Measurements from ENCODE around the gene IGF2R.

The IGF2R gene

GRCh38 chr6:159935633-159936032 is 33.2 kb upstream of the IGF2R start:
- H3K9ac ChIP-seq (ENCODE audit: low read depth in 1 of 2, low read length in 2 of 2): no peak overlapping the region
- no peak overlapping the region for H3K4me3 ChIP-seq (ENCODE audit: low read depth in 1 of 2, low read length in 2 of 2)
- H3K4me1 ChIP-seq (ENCODE audit: control insufficient read depth in 1 of 2, insufficient read depth in 2 of 2, low read length in 2 of 2): no peaks in the 10 kb centered on the region
- no peaks in the 10 kb centered on the region for H3K9me3 ChIP-seq (ENCODE audit: control insufficient read depth in 1 of 2, low read length in 2 of 2)
- H3K27me3 ChIP-seq (ENCODE audit: control insufficient read depth in 1 of 2, insufficient read depth in 2 of 2, low read length in 2 of 2): no peaks in the 10 kb centered on the region
- H3K36me3 ChIP-seq (ENCODE audit: control insufficient read depth in 1 of 2, insufficient read depth in 2 of 2, low read length in 2 of 2): no peaks in the 10 kb centered on the region
- no peak overlapping the region for H3K27ac ChIP-seq (ENCODE audit: low read depth, low read length)

DNA sequence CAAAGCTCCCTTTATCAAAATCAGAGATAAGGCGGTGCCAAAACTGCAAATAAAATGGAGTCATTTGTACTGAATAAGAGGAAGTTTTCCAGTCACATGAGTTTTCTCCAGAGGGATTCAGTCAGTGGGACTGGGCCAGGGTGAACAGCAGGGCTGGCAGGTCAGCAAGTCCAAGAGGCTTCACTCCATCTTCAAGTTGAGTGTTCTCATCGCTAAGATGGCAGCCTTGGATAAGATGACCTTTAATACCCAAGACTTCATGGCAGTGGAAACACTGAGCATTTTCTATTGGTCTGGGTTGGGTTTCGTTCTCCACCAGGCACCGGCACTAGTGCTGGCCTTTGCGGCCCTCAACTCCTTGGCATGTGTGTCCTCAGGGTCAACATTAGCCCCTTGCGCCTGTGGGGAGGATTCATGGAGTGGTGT is 29.3 kb upstream of the IGF2R start:
- Histone ChIP-seq H3K36me3 (ENCODE audit: control insufficient read depth in 1 of 2, insufficient read depth in 2 of 2, low read length in 2 of 2) (no peaks in the 10 kb centered on the region), H3K27me3 (ENCODE audit: control insufficient read depth in 1 of 2, insufficient read depth in 2 of 2, low read length in 2 of 2) (peaks cover 0 to 5% of the 10 kb centered on the region in 2 donors), H3K27ac (ENCODE audit: low read depth, low read length) (no peak overlapping the region), H3K4me1 (ENCODE audit: control insufficient read depth in 1 of 2, insufficient read depth in 2 of 2, low read length in 2 of 2) (no peaks in the 10 kb centered on the region), H3K9ac (ENCODE audit: low read depth in 1 of 2, low read length in 2 of 2) (no peak overlapping the region), H3K4me3 (ENCODE audit: low read depth in 1 of 2, low read length in 2 of 2) (no peak overlapping the region), H3K9me3 (ENCODE audit: control insufficient read depth in 1 of 2, low read length in 2 of 2) (peaks cover 9 to 12% of the 10 kb centered on the region in 2 donors)

GRCh38 chr6:159941286-159942113 is 27.4 kb upstream of the IGF2R start:
- Histone ChIP-seq H3K27me3 (ENCODE audit: control insufficient read depth in 1 of 2, insufficient read depth in 2 of 2, low read length in 2 of 2) (peaks cover 0 to 5% of the 10 kb centered on the region in 2 donors), H3K27ac (ENCODE audit: low read depth, low read length) (no peak overlapping the region), H3K36me3 (ENCODE audit: control insufficient read depth in 1 of 2, insufficient read depth in 2 of 2, low read length in 2 of 2) (no peaks in the 10 kb centered on the region), H3K4me3 (ENCODE audit: low read depth in 1 of 2, low read length in 2 of 2) (no peak overlapping the region), H3K9ac (ENCODE audit: low read depth in 1 of 2, low read length in 2 of 2) (no peak overlapping the region), H3K9me3 (ENCODE audit: control insufficient read depth in 1 of 2, low read length in 2 of 2) (peaks cover 11 to 17% of the 10 kb centered on the region in 2 donors), H3K4me1 (ENCODE audit: control insufficient read depth in 1 of 2, insufficient read depth in 2 of 2, low read length in 2 of 2) (no peaks in the 10 kb centered on the region)

- H3K27ac ChIP-seq (ENCODE audit: low read depth, low read length): no peak overlapping the region
- H3K9me3 ChIP-seq (ENCODE audit: control insufficient read depth in 1 of 2, low read length in 2 of 2): peaks cover 11 to 17% of the 10 kb centered on the region in 2 donors
- no peak overlapping the region for H3K4me3 ChIP-seq (ENCODE audit: low read depth in 1 of 2, low read length in 2 of 2)
- peaks cover 0 to 5% of the 10 kb centered on the region in 2 donors for H3K27me3 ChIP-seq (ENCODE audit: control insufficient read depth in 1 of 2, insufficient read depth in 2 of 2, low read length in 2 of 2)
- H3K4me1 ChIP-seq (ENCODE audit: control insufficient read depth in 1 of 2, insufficient read depth in 2 of 2, low read length in 2 of 2): no peaks in the 10 kb centered on the region
- H3K36me3 ChIP-seq (ENCODE audit: control insufficient read depth in 1 of 2, insufficient read depth in 2 of 2, low read length in 2 of 2): no peaks in the 10 kb centered on the region
- no peak overlapping the region for H3K9ac ChIP-seq (ENCODE audit: low read depth in 1 of 2, low read length in 2 of 2)
Measured at GRCh38 chr6:159943101-159943632, 25.7 kb upstream of the IGF2R start.

- H3K9ac ChIP-seq (ENCODE audit: low read depth in 1 of 2, low read length in 2 of 2): no peak overlapping the region
- H3K27ac ChIP-seq (ENCODE audit: low read depth, low read length): no peak overlapping the region
- H3K9me3 ChIP-seq (ENCODE audit: control insufficient read depth in 1 of 2, low read length in 2 of 2): peaks cover 11 to 17% of the 10 kb centered on the region in 2 donors
- no peak overlapping the region for H3K4me3 ChIP-seq (ENCODE audit: low read depth in 1 of 2, low read length in 2 of 2)
- no peaks in the 10 kb centered on the region for H3K36me3 ChIP-seq (ENCODE audit: control insufficient read depth in 1 of 2, insufficient read depth in 2 of 2, low read length in 2 of 2)
- H3K4me1 ChIP-seq (ENCODE audit: control insufficient read depth in 1 of 2, insufficient read depth in 2 of 2, low read length in 2 of 2): no peaks in the 10 kb centered on the region
- peaks cover 0 to 5% of the 10 kb centered on the region in 2 donors for H3K27me3 ChIP-seq (ENCODE audit: control insufficient read depth in 1 of 2, insufficient read depth in 2 of 2, low read length in 2 of 2)
Measured at GRCh38 chr6:159943968-159944598, 24.8 kb upstream of the IGF2R start.

- Histone ChIP-seq H3K27ac (ENCODE audit: low read depth, low read length) (no peak overlapping the region), H3K9ac (ENCODE audit: low read depth in 1 of 2, low read length in 2 of 2) (no peak overlapping the region)
Measured at GRCh38 chr6:159945801-159946392, 23.0 kb upstream of the IGF2R start.

DNA sequence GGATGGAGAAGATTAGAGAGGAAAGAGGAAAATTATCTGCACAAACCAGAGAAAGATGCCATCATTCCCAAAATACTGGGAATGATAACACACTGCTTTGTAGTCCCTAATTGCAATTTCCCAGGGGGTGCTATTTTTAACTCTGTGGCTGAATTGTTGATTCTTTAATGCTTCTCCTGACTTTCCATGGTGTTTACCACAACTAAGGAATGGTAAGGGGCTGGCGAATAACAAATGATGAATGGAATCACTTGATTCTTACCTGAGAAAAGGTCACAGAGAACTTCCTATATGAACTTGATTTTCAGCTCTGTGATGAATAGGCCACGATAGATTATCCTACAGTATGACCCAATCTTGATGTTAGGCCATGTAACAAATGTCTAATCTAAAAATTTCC is 22.0 kb upstream of the IGF2R start:
- no peak overlapping the region for H3K27ac ChIP-seq (ENCODE audit: low read depth, low read length)
- H3K4me3 ChIP-seq (ENCODE audit: low read depth in 1 of 2, low read length in 2 of 2): no peak overlapping the region
- H3K27me3 ChIP-seq (ENCODE audit: control insufficient read depth in 1 of 2, insufficient read depth in 2 of 2, low read length in 2 of 2): no peaks in the 10 kb centered on the region
- peaks cover 11 to 17% of the 10 kb centered on the region in 2 donors for H3K9me3 ChIP-seq (ENCODE audit: control insufficient read depth in 1 of 2, low read length in 2 of 2)
- no peaks in the 10 kb centered on the region for H3K4me1 ChIP-seq (ENCODE audit: control insufficient read depth in 1 of 2, insufficient read depth in 2 of 2, low read length in 2 of 2)
- H3K9ac ChIP-seq (ENCODE audit: low read depth in 1 of 2, low read length in 2 of 2): no peak overlapping the region
- no peaks in the 10 kb centered on the region for H3K36me3 ChIP-seq (ENCODE audit: control insufficient read depth in 1 of 2, insufficient read depth in 2 of 2, low read length in 2 of 2)

More at GRCh38 chr6:159945801-159946392, 23.0 kb upstream of the IGF2R start:
- Histone ChIP-seq H3K9me3 (ENCODE audit: control insufficient read depth in 1 of 2, low read length in 2 of 2) (peaks cover 11 to 17% of the 10 kb centered on the region in 2 donors), H3K4me1 (ENCODE audit: control insufficient read depth in 1 of 2, insufficient read depth in 2 of 2, low read length in 2 of 2) (no peaks in the 10 kb centered on the region), H3K27me3 (ENCODE audit: control insufficient read depth in 1 of 2, insufficient read depth in 2 of 2, low read length in 2 of 2) (peaks cover 0 to 5% of the 10 kb centered on the region in 2 donors), H3K4me3 (ENCODE audit: low read depth in 1 of 2, low read length in 2 of 2) (no peak overlapping the region), H3K36me3 (ENCODE audit: control insufficient read depth in 1 of 2, insufficient read depth in 2 of 2, low read length in 2 of 2) (no peaks in the 10 kb centered on the region)

GRCh38 chr6:159948199-159948598 is 20.7 kb upstream of the IGF2R start:
- Histone ChIP-seq H3K4me3 (ENCODE audit: low read depth in 1 of 2, low read length in 2 of 2) (no peak overlapping the region), H3K27me3 (ENCODE audit: control insufficient read depth in 1 of 2, insufficient read depth in 2 of 2, low read length in 2 of 2) (no peaks in the 10 kb centered on the region), H3K9me3 (ENCODE audit: control insufficient read depth in 1 of 2, low read length in 2 of 2) (peaks cover 11 to 17% of the 10 kb centered on the region in 2 donors), H3K4me1 (ENCODE audit: control insufficient read depth in 1 of 2, insufficient read depth in 2 of 2, low read length in 2 of 2) (peaks cover 0 to 6% of the 10 kb centered on the region in 2 donors), H3K27ac (ENCODE audit: low read depth, low read length) (no peak overlapping the region), H3K36me3 (ENCODE audit: control insufficient read depth in 1 of 2, insufficient read depth in 2 of 2, low read length in 2 of 2) (no peaks in the 10 kb centered on the region), H3K9ac (ENCODE audit: low read depth in 1 of 2, low read length in 2 of 2) (no peak overlapping the region)

GRCh38 chr6:159951772-159952171 is 17.1 kb upstream of the IGF2R start:
- Histone ChIP-seq H3K4me3 (ENCODE audit: low read depth in 1 of 2, low read length in 2 of 2) (no peak overlapping the region), H3K9me3 (ENCODE audit: control insufficient read depth in 1 of 2, low read length in 2 of 2) (no peaks in the 10 kb centered on the region), H3K27me3 (ENCODE audit: control insufficient read depth in 1 of 2, insufficient read depth in 2 of 2, low read length in 2 of 2) (no peaks in the 10 kb centered on the region), H3K36me3 (ENCODE audit: control insufficient read depth in 1 of 2, insufficient read depth in 2 of 2, low read length in 2 of 2) (no peaks in the 10 kb centered on the region), H3K27ac (ENCODE audit: low read depth, low read length) (no peak overlapping the region), H3K4me1 (ENCODE audit: control insufficient read depth in 1 of 2, insufficient read depth in 2 of 2, low read length in 2 of 2) (peaks cover 3 to 11% of the 10 kb centered on the region in 2 donors), H3K9ac (ENCODE audit: low read depth in 1 of 2, low read length in 2 of 2) (no peak overlapping the region)

Measured in duodenal mucosa (tissue), 2 donors.